NCI-H82 treated with DMSO at 0.1 percent for 48 hours (cell line): ENCODE results near the gene SFTPB.

Source experiments
- DNase-seq: peaks from one replicate; lab custom pipeline; 2025; ENCODE audit not compliant: unreplicated experiment; lab: John Stamatoyannopoulos, UW

The SFTPB gene

GRCh38 chr2:85702800-85703199, 34.8 kb upstream of the SFTPB start:
- no peak for DNase-seq

DNA sequence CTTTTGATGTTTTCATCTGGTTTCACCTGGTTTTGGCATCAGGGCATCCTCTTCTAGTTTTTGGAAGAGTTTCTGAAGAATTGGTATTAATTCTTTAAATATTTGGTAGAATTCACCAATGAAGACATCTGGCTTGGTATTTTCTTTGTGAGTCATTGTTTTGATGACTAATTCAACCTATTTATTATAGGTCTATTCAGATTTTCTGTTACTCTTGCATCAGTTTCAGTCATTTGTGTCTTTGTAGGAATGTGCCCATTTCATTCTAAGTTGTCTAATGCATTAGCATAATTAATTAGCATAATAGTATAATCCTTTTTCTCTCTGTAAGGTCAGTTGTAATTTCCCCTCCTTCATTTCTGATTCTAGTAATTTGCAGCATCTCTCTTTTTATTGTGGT, 34.2 kb upstream of the SFTPB start:
- no peak for DNase-seq

DNA sequence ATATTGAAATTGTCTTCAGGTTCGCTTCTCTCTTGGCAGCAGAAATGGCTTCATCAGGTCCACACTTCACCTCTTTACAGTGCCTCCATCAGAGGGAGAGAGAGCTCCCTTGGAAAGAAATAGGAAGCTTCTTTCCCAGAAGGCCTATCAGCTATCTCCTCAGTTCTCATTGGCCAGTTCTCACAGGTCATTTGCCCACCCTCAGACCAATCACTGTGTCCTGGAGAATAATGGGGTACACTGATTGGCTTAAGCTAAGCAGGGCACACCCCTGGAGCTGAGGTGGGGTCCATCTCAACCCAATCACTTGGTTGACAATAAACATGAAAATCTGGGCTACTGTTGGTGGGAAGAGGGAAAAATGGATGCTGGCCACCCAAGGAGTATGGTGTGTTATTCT, 31.3 kb upstream of the SFTPB start:
- DNase-seq: no peak

DNA sequence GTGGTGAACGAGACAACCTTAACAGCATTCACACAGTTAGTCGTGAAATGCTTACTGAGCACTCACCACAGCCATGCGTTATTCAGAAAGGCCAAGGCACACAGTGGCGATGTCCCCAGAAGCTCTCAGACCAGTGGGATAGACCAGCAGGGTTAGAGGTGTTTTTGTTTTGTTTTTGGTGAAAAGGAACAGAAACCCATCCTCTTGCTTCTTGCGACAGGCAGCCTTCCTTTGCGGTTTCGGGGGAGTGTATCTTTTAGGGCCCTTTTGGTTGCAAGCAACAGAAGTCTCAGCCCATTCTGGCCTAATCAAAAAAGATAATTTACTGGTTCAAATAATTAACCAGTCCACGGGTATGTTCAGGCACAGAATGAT, 30.9 kb upstream of the SFTPB start:
- no peak for DNase-seq

- no peak for DNase-seq
Observed at GRCh38 chr2:85698184-85698879, 30.3 kb upstream of the SFTPB start.

- no peak for DNase-seq
Observed at GRCh38 chr2:85697716-85698115, 29.7 kb upstream of the SFTPB start.

- DNase-seq: no peak
Observed at GRCh38 chr2:85697096-85697495, 29.1 kb upstream of the SFTPB start.

- no peak for DNase-seq
Observed at GRCh38 chr2:85695691-85696668, 28.0 kb upstream of the SFTPB start.

GRCh38 chr2:85695121-85695520, 27.1 kb upstream of the SFTPB start:
- no peak for DNase-seq

DNA sequence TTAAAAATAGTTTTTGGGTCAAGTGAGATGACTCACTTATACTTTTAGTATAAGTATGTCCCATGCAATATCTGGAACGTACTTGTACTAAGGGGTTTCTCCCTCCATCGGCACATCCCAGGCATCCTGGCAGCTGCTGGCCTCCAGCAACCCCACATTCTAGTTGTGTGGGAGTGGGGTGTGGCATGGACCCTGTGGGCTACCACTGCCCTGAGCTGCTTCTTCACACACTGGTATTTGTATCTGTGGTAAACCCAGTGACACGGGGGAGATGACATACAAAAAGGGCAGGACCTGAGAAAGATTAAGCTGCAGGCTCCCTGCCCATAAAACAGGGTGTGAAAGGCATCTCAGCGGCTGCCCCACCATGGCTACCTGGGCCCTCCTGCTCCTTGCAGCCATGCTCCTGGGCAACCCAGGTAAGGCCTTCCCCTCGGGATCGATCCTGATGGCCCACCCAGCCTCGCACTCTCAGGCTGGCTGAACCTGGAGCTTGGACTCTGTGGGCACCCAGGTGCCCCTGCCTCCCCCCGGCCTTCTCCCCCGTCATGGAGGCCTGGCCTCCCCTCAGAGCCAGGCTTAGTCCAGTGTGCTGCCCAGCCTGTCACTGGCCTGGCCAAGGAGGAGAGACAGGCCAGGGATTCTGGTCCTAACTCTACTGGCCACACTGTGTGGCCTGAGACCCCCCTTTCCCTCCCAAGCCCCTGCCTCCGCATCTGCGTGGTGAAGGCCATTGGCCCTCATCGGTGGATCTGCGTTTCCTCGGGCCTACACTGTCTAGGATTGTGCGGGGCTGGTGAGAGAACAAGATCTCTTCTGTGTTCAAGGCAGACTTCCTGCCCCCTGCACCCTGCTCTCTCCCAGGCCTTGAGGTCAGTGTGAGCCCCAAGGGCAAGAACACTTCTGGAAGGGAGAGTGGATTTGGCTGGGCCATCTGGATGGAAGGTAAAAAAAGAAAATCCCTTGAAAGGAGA, 26.3 kb upstream of the SFTPB start, which contains the start of gene GNLY:
Gene GNLY (plus strand): TSS at position 307 of the 974 bp plus-strand sequence. CDS start 61 bp downstream, at position 368.
- no peak for DNase-seq

- no peak for DNase-seq
Observed at GRCh38 chr2:85692039-85692645, 24.1 kb upstream of the SFTPB start.

DNA sequence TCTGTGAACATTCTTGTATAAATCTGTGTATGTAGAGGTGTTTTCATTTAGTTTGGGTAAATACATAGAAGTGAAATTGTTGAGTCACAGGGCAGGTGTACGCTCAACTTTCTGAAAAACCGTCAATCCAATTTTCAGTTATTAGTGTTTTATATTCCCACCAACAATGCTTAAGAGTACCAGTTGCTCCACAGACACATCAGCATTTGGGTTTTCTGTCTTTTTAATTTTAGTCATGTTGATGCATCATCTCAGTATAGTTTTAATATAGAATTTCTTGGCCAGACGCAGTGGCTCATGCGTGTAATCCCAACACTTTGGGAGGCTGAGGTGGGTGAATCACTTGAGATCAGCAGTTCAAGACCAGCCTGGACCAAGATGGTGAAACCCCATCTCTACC, 22.9 kb upstream of the SFTPB start:
- no peak for DNase-seq

- no peak for DNase-seq
Observed at GRCh38 chr2:85684806-85685205, 16.8 kb upstream of the SFTPB start.

DNA sequence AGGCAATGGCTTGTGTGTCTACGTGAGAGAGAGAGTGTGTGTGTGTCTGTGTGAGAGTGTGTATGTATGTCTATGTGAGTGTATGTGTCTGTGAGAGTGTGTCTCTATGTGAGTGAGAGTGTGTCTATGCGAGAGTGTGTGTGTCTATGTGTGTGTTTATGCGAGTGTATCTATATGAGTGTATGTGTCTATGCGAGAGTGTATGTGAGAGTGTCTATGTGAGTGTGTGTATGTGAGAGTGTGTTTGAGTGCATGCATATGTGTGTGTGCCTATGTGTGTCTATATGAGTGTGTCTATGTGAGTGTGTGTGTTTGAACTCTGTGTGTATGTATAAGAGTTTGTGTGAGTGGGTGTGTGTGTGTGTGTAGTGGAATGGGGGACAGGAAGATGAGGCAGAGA, 16.4 kb upstream of the SFTPB start:
- DNase-seq: no peak

DNA sequence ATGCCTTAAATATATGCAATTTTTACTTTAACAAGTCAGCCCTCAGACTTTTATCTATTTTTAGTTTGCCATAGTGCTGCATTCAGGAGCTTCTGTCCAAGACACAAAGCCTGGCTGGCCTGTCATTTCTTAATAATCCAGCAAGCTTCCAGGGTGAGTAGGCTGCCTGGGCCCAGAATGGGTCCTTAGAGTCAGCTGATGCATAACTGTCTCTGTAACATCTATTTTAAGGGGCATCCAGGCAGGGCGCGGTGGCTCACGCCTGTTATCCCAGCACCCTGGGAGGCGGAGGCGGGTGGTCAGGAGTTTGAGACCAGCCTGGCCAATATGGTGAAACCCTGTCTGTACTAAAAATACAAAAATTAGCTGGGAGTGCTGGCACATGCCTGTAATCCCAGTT, 14.4 kb upstream of the SFTPB start:
- no peak for DNase-seq

DNA sequence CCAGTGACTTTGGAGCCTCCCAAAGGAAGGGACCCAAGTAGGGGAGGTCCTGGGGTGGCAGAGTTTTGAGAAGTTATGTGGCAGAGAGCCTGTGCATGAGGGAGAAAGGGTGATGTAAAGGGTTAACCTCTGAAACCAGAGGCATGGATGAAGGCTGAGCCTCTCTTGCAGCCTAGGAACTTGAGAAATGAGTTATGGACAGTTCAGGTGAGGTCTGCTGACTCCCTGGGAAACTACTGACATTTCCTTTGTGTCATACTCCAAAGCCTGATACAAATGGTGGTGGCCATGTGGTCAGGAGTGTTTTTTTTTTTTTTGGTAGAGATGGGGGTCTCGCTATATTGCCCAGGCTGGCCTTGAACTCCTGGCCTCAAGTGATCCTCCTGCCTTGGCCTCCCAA, 13.8 kb upstream of the SFTPB start:
- DNase-seq: no peak

GRCh38 chr2:85681372-85681763, 13.4 kb upstream of the SFTPB start:
- no peak for DNase-seq

DNA sequence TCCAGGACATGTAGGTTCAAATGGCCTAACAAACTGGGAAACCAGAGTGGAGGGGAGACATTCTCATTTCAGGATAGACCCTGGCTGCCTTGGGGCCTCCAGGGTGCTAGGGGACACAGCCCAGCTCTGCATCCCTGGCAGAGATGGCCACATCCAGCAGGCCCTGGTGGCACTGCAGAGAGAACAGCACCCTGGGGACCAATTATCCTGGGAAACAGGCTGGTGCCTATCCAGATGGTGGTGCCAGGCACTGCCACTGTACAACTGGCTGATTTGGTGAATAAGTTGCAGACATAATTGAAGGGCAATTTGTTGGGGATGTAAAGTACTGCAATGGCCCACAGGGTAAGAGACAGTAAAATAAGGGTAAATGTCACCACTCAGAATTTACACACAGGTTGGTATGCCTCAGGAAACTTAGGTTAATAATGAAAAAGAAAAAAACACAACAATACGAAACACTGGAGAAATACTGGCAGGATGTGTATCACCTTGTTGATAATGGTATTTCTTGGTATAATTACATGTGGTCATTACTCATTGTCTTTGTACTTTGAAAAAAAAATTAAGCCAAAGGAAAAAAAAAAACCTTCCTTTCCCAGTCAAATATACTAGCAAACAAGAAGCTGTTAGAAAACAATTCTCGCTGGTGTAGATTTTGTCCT, 12.8 kb upstream of the SFTPB start:
- DNase-seq: no peak

DNA sequence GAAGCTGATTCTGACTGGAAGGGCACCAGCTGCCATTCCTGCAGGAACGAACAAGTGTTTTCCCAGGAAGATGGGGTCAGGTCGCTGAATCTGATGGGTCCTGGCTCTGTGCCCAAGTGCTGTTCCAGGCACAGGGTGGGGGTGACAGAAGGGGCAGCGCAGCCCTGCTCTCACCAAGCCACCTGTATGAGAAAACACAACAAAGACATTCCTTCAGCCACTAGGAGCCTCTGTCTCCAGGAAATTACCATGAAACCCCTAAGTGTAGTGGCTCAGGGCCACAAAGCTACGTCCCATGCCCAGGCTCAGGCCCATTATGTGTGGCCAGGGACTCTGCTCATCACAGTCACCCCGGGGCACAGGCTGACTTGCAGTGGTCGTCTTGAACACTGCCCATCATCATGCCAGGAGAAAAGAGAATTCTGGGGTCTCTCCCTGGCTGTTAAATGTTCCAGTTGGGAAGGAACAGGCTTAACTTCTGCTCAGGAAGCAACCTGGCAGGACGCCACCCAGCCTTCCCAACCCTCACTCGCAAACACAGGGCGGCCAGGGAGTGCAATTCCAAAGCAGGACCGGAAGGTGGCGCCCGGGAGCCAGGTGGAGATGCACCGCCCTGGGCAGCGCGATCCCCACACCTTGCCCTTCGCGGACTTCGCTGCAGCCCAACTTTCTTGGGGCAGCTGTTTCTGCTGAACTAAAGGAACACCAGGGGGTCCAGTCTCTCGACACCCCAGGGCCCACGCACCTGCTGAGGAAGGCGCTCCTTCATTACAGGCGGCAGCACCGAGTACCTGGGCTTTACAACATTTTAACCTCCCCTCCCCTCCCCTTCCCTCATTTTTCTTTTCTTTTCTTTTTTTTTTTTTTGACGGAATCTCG, 11.0 kb upstream of the SFTPB start:
- DNase-seq: peak; percentile 38
